ENCODE measurements around the gene MTHFD1L.

MTHFD1L gene

GRCh38 chr6:150840185-150840584, 25.3 kb upstream of the MTHFD1L start:
- Histone ChIP-seq H3K36me3 (ENCODE audit: insufficient read depth, low read length) (no peaks in the 10 kb centered on the region), H3K27ac (ENCODE audit: low read length) (no peak overlapping the region), H3K9ac (ENCODE audit: low read depth, low read length) (no peak overlapping the region), H4K20me1 (ENCODE audit: insufficient read depth, low read length) (no peaks in the 10 kb centered on the region), H3K4me1 (ENCODE audit: insufficient read depth, low read length) (no peaks in the 10 kb centered on the region), H3K4me3 (ENCODE audit: low read depth in 1 of 2, low read length in 2 of 2) (no peak overlapping the region), H2AFZ (ENCODE audit: low read depth, low read length) (no peak overlapping the region), H3K9me3 (ENCODE audit: insufficient read depth, low read length, severe bottlenecking) (no peaks in the 10 kb centered on the region), H3K4me2 (ENCODE audit: insufficient read depth, low read length) (no peak overlapping the region), H3K27me3 (ENCODE audit: insufficient read depth, low read length, poor library complexity) (peaks cover 16% of the 10 kb centered on the region), H3K79me2 (ENCODE audit: insufficient read depth, low read length) (no peaks in the 10 kb centered on the region)
- no peak for TF ChIP-seq EZH2 (IDR thresholded peaks at IDR 0.05; ENCODE audit: borderline replicate concordance, low read depth, low read length, severe bottlenecking)
- no peak for TF ChIP-seq CTCF (IDR thresholded peaks at IDR 0.05; ENCODE audit: borderline replicate concordance, extremely low read depth, low read length, poor library complexity, severe bottlenecking)
- no peak for ATAC-seq (ENCODE audit: insufficient read depth, low read depth)
- no peak for DNase-seq

- no peak overlapping the region for H3K27ac ChIP-seq (ENCODE audit: low read length)
- H3K36me3 ChIP-seq (ENCODE audit: insufficient read depth, low read length), result no peaks in the 10 kb centered on the region
- H3K9me3 ChIP-seq (ENCODE audit: insufficient read depth, low read length, severe bottlenecking), result no peaks in the 10 kb centered on the region
- H3K27me3 ChIP-seq (ENCODE audit: insufficient read depth, low read length, poor library complexity), result peaks cover 16% of the 10 kb centered on the region
- H3K9ac ChIP-seq (ENCODE audit: low read depth, low read length), result no peak overlapping the region
- no peaks in the 10 kb centered on the region for H3K79me2 ChIP-seq (ENCODE audit: insufficient read depth, low read length)
- no peaks in the 10 kb centered on the region for H4K20me1 ChIP-seq (ENCODE audit: insufficient read depth, low read length)
- H3K4me1 ChIP-seq (ENCODE audit: insufficient read depth, low read length), result no peaks in the 10 kb centered on the region
- no peak overlapping the region for H3K4me3 ChIP-seq (ENCODE audit: low read depth in 1 of 2, low read length in 2 of 2)
- no peak overlapping the region for H3K4me2 ChIP-seq (ENCODE audit: insufficient read depth, low read length)
- DNase-seq (no peak), ATAC-seq (ENCODE audit: insufficient read depth, low read depth) (no peak)
- no peak overlapping the region for H2AFZ ChIP-seq (ENCODE audit: low read depth, low read length)
- TF ChIP-seq EZH2 (IDR thresholded peaks at IDR 0.05; ENCODE audit: borderline replicate concordance, low read depth, low read length, severe bottlenecking) (no peak), CTCF (IDR thresholded peaks at IDR 0.05; ENCODE audit: borderline replicate concordance, extremely low read depth, low read length, poor library complexity, severe bottlenecking) (no peak)
These were observed 24.3 kb upstream of the MTHFD1L start for GRCh38 chr6:150841189-150841588.

- H3K4me2 ChIP-seq (ENCODE audit: insufficient read depth, low read length), result no peak overlapping the region
- no peaks in the 10 kb centered on the region for H3K4me1 ChIP-seq (ENCODE audit: insufficient read depth, low read length)
- H3K27ac ChIP-seq (ENCODE audit: low read length), result no peak overlapping the region
- peaks cover 16% of the 10 kb centered on the region for H3K27me3 ChIP-seq (ENCODE audit: insufficient read depth, low read length, poor library complexity)
- H3K9me3 ChIP-seq (ENCODE audit: insufficient read depth, low read length, severe bottlenecking), result no peaks in the 10 kb centered on the region
- no peaks in the 10 kb centered on the region for H3K79me2 ChIP-seq (ENCODE audit: insufficient read depth, low read length)
- DNase-seq, result no peak
- H3K9ac ChIP-seq (ENCODE audit: low read depth, low read length), result no peak overlapping the region
- H4K20me1 ChIP-seq (ENCODE audit: insufficient read depth, low read length), result no peaks in the 10 kb centered on the region
- no peak for ATAC-seq (ENCODE audit: insufficient read depth, low read depth)
- no peak overlapping the region for H3K4me3 ChIP-seq (ENCODE audit: low read depth in 1 of 2, low read length in 2 of 2)
- no peak overlapping the region for H2AFZ ChIP-seq (ENCODE audit: low read depth, low read length)
- no peak for TF ChIP-seq CTCF (IDR thresholded peaks at IDR 0.05; ENCODE audit: borderline replicate concordance, extremely low read depth, low read length, poor library complexity, severe bottlenecking)
- TF ChIP-seq EZH2 (IDR thresholded peaks at IDR 0.05; ENCODE audit: borderline replicate concordance, low read depth, low read length, severe bottlenecking), result no peak
- no peaks in the 10 kb centered on the region for H3K36me3 ChIP-seq (ENCODE audit: insufficient read depth, low read length)
These were observed 23.8 kb upstream of the MTHFD1L start for GRCh38 chr6:150841697-150842096.

GRCh38 chr6:150844371-150844770, 21.1 kb upstream of the MTHFD1L start:
- Histone ChIP-seq H2AFZ (ENCODE audit: low read depth, low read length) (no peak overlapping the region), H3K4me3 (ENCODE audit: low read depth in 1 of 2, low read length in 2 of 2) (no peak overlapping the region), H3K4me2 (ENCODE audit: insufficient read depth, low read length) (no peak overlapping the region), H3K27me3 (ENCODE audit: insufficient read depth, low read length, poor library complexity) (peaks cover 13% of the 10 kb centered on the region), H3K79me2 (ENCODE audit: insufficient read depth, low read length) (no peaks in the 10 kb centered on the region), H3K27ac (ENCODE audit: low read length) (no peak overlapping the region), H3K9me3 (ENCODE audit: insufficient read depth, low read length, severe bottlenecking) (no peaks in the 10 kb centered on the region), H3K4me1 (ENCODE audit: insufficient read depth, low read length) (no peaks in the 10 kb centered on the region), H3K9ac (ENCODE audit: low read depth, low read length) (no peak overlapping the region), H3K36me3 (ENCODE audit: insufficient read depth, low read length) (no peaks in the 10 kb centered on the region), H4K20me1 (ENCODE audit: insufficient read depth, low read length) (no peaks in the 10 kb centered on the region)
- TF ChIP-seq CTCF (IDR thresholded peaks at IDR 0.05; ENCODE audit: borderline replicate concordance, extremely low read depth, low read length, poor library complexity, severe bottlenecking), result no peak
- no peak for TF ChIP-seq EZH2 (IDR thresholded peaks at IDR 0.05; ENCODE audit: borderline replicate concordance, low read depth, low read length, severe bottlenecking)
- ATAC-seq (ENCODE audit: insufficient read depth, low read depth) (no peak), DNase-seq (no peak)

All from DND-41 (cell line).